ENCODE measurements around the gene AKR1B1. TPM values are rescaled to one million over a fixed set of nuclear protein-coding genes. Genes with fewer than 3 reads are reported as not detected.
A peak's percentile ranks its signal among the peaks of the same experiment; 100 is the strongest.

The AKR1B1 gene
- total RNA-seq, 1 experiment from 2014 or later = 166 TPM

DNA sequence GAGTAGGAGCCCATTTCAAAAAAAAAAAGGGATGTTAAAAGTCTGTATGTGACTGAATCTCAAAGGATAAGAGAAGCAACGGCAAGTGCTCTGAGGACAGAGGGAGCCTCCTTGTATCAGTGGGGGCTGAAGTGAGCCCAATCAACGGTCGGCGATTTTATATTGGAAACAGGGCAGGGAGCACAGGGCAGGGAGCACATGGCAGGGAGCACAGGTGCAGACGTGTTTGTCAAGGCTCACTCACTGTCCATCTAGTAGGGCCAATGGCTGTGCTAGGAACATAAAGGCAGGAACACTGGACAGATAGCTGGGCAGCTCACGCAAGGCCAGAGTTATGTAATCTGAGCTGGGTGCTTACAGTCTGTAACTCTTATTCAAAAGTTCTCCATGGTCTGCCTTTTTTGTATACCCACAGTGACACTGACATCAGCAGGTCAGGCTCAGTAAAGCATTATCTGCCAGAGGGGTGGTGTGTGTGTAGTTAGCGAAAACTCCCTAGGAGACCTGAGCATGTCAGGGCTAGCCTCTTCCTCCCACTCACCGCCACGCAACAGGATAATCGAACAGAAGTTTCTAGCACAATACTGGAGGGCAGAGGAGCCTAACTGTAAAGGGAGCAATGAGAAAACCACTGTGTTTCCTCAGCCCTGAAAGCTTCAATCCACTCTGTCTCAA is 15.4 kb downstream of the AKR1B1 start:
- peaks cover 64 to 95% (median 92%) of the 10 kb centered on the region in 3 experiments for H3K36me3 Mint-ChIP-seq (ENCODE audit: insufficient read depth in 1 of 3, low read depth in 3 of 3)
- no peak overlapping the region for H3T11ph ChIP-seq (ENCODE audit: low read length)

More for the DNA sequence above, 15.4 kb downstream of the AKR1B1 start:
- H2AK5ac ChIP-seq (ENCODE audit: insufficient read length, low read length) = no peak overlapping the region
- no peak overlapping the region for H2BK120ac ChIP-seq (ENCODE audit: low read depth, low read length, poor library complexity, severe bottlenecking)
- WGBS (ENCODE audit: extremely low coverage, insufficient read length, low lambda C conversion rate) = no CpG with 5 or more reads among the region's 10 CpGs
- H3K23me2 ChIP-seq (ENCODE audit: insufficient read length, low read depth, low read length, poor library complexity, severe bottlenecking) = no peaks in the 10 kb centered on the region
- H3K23ac ChIP-seq (ENCODE audit: insufficient read length, low read depth, low read length) = no peak overlapping the region
- no peaks in the 10 kb centered on the region for H3K9me3 ChIP-seq (ENCODE audit: control insufficient read depth, low read depth, low read length)
- H3K56ac ChIP-seq (ENCODE audit: insufficient read length, low read depth, low read length) = no peak overlapping the region
- Mint-ChIP-seq H3K4me3 (no peak overlapping the region), H3K27me3 (ENCODE audit: low read depth) (no peaks in the 10 kb centered on the region), H3K9me3 (peaks cover 3 to 6% of the 10 kb centered on the region in 2 experiments; a peak in 3 of 5 replicates), H3K27ac (peak overlapping the region in 1 of 3 experiments; percentile 79; a peak in 3 of 7 replicates), H3K4me1 (no peaks in the 10 kb centered on the region)
- no peak overlapping the region for H4K91ac ChIP-seq (ENCODE audit: insufficient read length, low read depth, low read length)
- no peak overlapping the region for H4K5ac ChIP-seq (ENCODE audit: insufficient read length, low read depth, low read length)
- H3K18ac ChIP-seq (ENCODE audit: insufficient read length, low read depth, low read length) = no peak overlapping the region
- no peak overlapping the region for H4K8ac ChIP-seq (replicated peaks; ENCODE audit: insufficient read length, low read depth, low read length)
- H3K79me1 ChIP-seq (ENCODE audit: insufficient read depth, low read depth, low read length, poor library complexity, severe bottlenecking) = no peaks in the 10 kb centered on the region
- H2BK5ac ChIP-seq (ENCODE audit: insufficient read length, low read length) = no peak overlapping the region
- no peaks in the 10 kb centered on the region for H3K79me2 ChIP-seq (ENCODE audit: insufficient read depth, low read length)
- no peak overlapping the region for H2BK15ac ChIP-seq (ENCODE audit: low read depth, low read length)
- H3K4me1 ChIP-seq (ENCODE audit: insufficient read depth, low read length) = no peaks in the 10 kb centered on the region
- H3K9ac ChIP-seq (ENCODE audit: extremely low read depth, insufficient read length, low read length) = no peak overlapping the region
- no peak overlapping the region for H3K4ac ChIP-seq (ENCODE audit: low read depth, low read length)
- no peak for DNase-seq
- no peak overlapping the region for H2AFZ ChIP-seq (ENCODE audit: low read length)
- H3K14ac ChIP-seq (ENCODE audit: insufficient read depth, low read length) = no peak overlapping the region
- no peak overlapping the region for H3K27ac ChIP-seq (ENCODE audit: insufficient read length, low read depth, low read length)
- H2BK12ac ChIP-seq (ENCODE audit: insufficient read length, low read depth, low read length) = no peak overlapping the region
- TF ChIP-seq, protein P1, sequence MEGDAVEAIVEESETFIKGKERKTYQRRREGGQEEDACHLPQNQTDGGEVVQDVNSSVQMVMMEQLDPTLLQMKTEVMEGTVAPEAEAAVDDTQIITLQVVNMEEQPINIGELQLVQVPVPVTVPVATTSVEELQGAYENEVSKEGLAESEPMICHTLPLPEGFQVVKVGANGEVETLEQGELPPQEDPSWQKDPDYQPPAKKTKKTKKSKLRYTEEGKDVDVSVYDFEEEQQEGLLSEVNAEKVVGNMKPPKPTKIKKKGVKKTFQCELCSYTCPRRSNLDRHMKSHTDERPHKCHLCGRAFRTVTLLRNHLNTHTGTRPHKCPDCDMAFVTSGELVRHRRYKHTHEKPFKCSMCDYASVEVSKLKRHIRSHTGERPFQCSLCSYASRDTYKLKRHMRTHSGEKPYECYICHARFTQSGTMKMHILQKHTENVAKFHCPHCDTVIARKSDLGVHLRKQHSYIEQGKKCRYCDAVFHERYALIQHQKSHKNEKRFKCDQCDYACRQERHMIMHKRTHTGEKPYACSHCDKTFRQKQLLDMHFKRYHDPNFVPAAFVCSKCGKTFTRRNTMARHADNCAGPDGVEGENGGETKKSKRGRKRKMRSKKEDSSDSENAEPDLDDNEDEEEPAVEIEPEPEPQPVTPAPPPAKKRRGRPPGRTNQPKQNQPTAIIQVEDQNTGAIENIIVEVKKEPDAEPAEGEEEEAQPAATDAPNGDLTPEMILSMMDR (conservative IDR thresholded peaks at IDR 0.05) = no peak
- H3K27me3 ChIP-seq (ENCODE audit: insufficient read depth, low read length) = no peaks in the 10 kb centered on the region
- H4K20me1 ChIP-seq (ENCODE audit: control insufficient read depth, insufficient read depth, insufficient read length) = no peaks in the 10 kb centered on the region
- H2BK20ac ChIP-seq (ENCODE audit: low read depth, low read length, poor library complexity, severe bottlenecking) = no peak overlapping the region
- H3K4me2 ChIP-seq (ENCODE audit: insufficient read depth, insufficient read length, low read length) = no peak overlapping the region

Measured in H9 (cell line).